Measurements from ENCODE around the gene STAT3.

GRCh38 chr17:42274812-42275526, 113.3 kb downstream of the STAT3 start:
- no peak for TF ChIP-seq EZH2 (IDR thresholded peaks at IDR 0.05; ENCODE audit: insufficient read depth, poor library complexity, severe bottlenecking)
- TF ChIP-seq EZH2phosphoT487 (IDR thresholded peaks at IDR 0.05; ENCODE audit: insufficient read depth, low read depth) = no peak
